B cell (primary cell): ENCODE results near the gene SLC7A11. TPM values are rescaled to one million over a fixed set of nuclear protein-coding genes. Genes with fewer than 3 reads are reported as not detected.

Source experiments
- ATAC-seq: fragments of 200-7000 bp; cut with Tn5 transposase; one replicate; pipeline ENCODE4 v1.10.0; 2021; ENCODE audit warnings: low read depth, mild to moderate bottlenecking, moderate number of reproducible peaks, moderate library complexity
- CTCF ChIA-PET: fragments of 350-600 bp; sonication (Branson Sonifier 250); formaldehyde crosslinking; loops from one replicate; lab custom pipeline; 2021; ENCODE audit warnings: antibody characterized with exemption, inconsistent platforms; lab: Charles Lee
- POLR2A ChIA-PET: fragments of 350-600 bp; sonication (Branson Sonifier 250); formaldehyde crosslinking; loops from one replicate; lab custom pipeline; 2021; ENCODE audit warnings: antibody characterized with exemption; lab: Charles Lee
- DNase-seq: peaks from one replicate; pipeline ENCODE4 v3.0.0; 2013
- H2AFZ ChIP-seq: 2 replicates; pipeline ENCODE4 v1.6.1; 2012; ENCODE audit warnings: mild to moderate bottlenecking, low read depth, low read length; ENCODE audit not compliant: insufficient read depth, poor library complexity, severe bottlenecking
- H3K27ac ChIP-seq, 2 donors: 1 replicate in 1 of 2; 2 replicates in 1 of 2; pipeline ENCODE4 v1.5.1; 2012 to 2013; ENCODE audit warnings: low read length in 2 of 2, mild to moderate bottlenecking in 2 of 2, moderate library complexity in 1 of 2
- H3K27me3 ChIP-seq, 4 experiments: fragments of 200-600 bp in 1 of 4; sonication (generic) in 1 of 4; replicated peaks in 1 of 4; 1 replicate in 2 of 4; 2 replicates in 2 of 4; pipeline versions ENCODE4 v1.6.1 to v1.7.0; 2013 to 2016; ENCODE audit warnings: low read length in 3 of 4, mild to moderate bottlenecking in 2 of 4, mixed read lengths in 1 of 4, moderate library complexity in 1 of 4; ENCODE audit not compliant: insufficient read depth in 4 of 4, control insufficient read depth in 3 of 4; ENCODE audit errors: control extremely low read depth in 1 of 4
- H3K36me3 ChIP-seq, 2 experiments: replicated peaks in 1 of 2; 1 replicate in 1 of 2; 2 replicates in 1 of 2; pipeline versions ENCODE4 v1.6.1 to v1.7.1; 2013; ENCODE audit warnings: low read length in 1 of 2; ENCODE audit not compliant: insufficient read depth in 2 of 2, control insufficient read depth in 1 of 2; ENCODE audit errors: control extremely low read depth in 1 of 2, extremely low read depth in 1 of 2
- H3K4me1 ChIP-seq, 2 donors: fragments of 200-600 bp in 1 of 2; sonication (generic) in 1 of 2; 1 replicate in 1 of 2; 2 replicates in 1 of 2; pipeline versions ENCODE4 v1.5.1 to v1.6.1; 2013 to 2017; ENCODE audit warnings: low read length in 2 of 2; ENCODE audit not compliant: control insufficient read depth in 2 of 2, insufficient read depth in 2 of 2
- H3K4me2 ChIP-seq: replicated peaks from 2 replicates; pipeline ENCODE3; 2012; ENCODE audit warnings: mild to moderate bottlenecking, low read depth, low read length; ENCODE audit not compliant: poor library complexity, severe bottlenecking
- H3K4me3 ChIP-seq, 5 experiments: fragments of 200-600 bp in 1 of 5; sonication (generic) in 1 of 5; 1 replicate in 3 of 5; 2 replicates in 2 of 5; pipeline versions ENCODE4 v1.5.1 to v1.7.0; 2011 to 2016; ENCODE audit warnings: low read length in 4 of 5, mild to moderate bottlenecking in 4 of 5, low read depth in 2 of 5, control low read depth in 1 of 5, moderate library complexity in 1 of 5; ENCODE audit not compliant: insufficient read depth in 1 of 5; ENCODE audit errors: control extremely low read depth in 1 of 5, extremely low read depth in 1 of 5
- H3K79me2 ChIP-seq: fragments of 200-600 bp; sonication (generic); one replicate; pipeline ENCODE4 v1.6.0; 2016; ENCODE audit warnings: low read length; ENCODE audit not compliant: control insufficient read depth, insufficient read depth
- H3K9ac ChIP-seq: fragments of 200-600 bp; sonication (generic); 2 replicates; pipeline ENCODE4 v1.6.1; 2017; ENCODE audit warnings: mild to moderate bottlenecking, low read length, moderate library complexity
- H3K9me3 ChIP-seq, 3 donors: one replicate each; pipeline versions ENCODE4 v1.6.1 to v1.7.1; 2013; ENCODE audit warnings: low read length in 2 of 3; ENCODE audit not compliant: control insufficient read depth in 2 of 3, insufficient read depth in 1 of 3; ENCODE audit errors: control extremely low read depth in 1 of 3
- H4K20me1 ChIP-seq: 2 replicates; pipeline ENCODE4 v1.6.0; 2012; ENCODE audit warnings: mild to moderate bottlenecking, low read length; ENCODE audit not compliant: insufficient read depth, control insufficient read depth, poor library complexity, severe bottlenecking
- H3K27ac Mint-ChIP-seq: one replicate; pipeline ENCODE4 v1.8.0; 2021; ENCODE audit warnings: mixed read lengths
- H3K27me3 Mint-ChIP-seq: one replicate; pipeline ENCODE4 v1.8.0; 2021; ENCODE audit warnings: mixed read lengths
- H3K4me1 Mint-ChIP-seq: one replicate; pipeline ENCODE4 v1.8.0; 2021; ENCODE audit warnings: mixed read lengths
- H3K4me3 Mint-ChIP-seq: one replicate; pipeline ENCODE4 v1.8.0; 2021; ENCODE audit warnings: mixed read lengths
- H3K9me3 Mint-ChIP-seq: one replicate; pipeline ENCODE4 v1.8.0; 2022; ENCODE audit warnings: mixed read lengths; ENCODE audit not compliant: insufficient read depth
- CTCF ChIP-seq: fragments of 200-600 bp; IDR thresholded peaks from one replicate; pipeline ENCODE4 v1.8.0; 2022; ENCODE audit warnings: antibody characterized with exemption, mild to moderate bottlenecking
- EZH2 ChIP-seq: IDR thresholded peaks from 2 replicates; pipeline ENCODE4 v1.6.1; 2012; ENCODE audit warnings: borderline replicate concordance, low read depth, mild to moderate bottlenecking, moderate library complexity, low read length; ENCODE audit not compliant: insufficient read depth, poor library complexity, severe bottlenecking
- WGBS: methylation state at CpG from one replicate; pipeline ENCODE4 v1.1.5; 2013; ENCODE audit warnings: missing lambda C conversion rate; ENCODE audit not compliant: insufficient coverage; 5-methylcytosine and 5-hydroxymethylcytosine counted together
- intact Hi-C: fragments of 100-400 bp; cut with micrococcal nuclease; formaldehyde crosslinking; loops from one replicate; pipeline ENCODE4 v1.10.0; 2022
- polyA plus RNA-seq: library from polyadenylated mRNA; depleted of rRNA; stranded (reverse); fragments of >200 nt; gene quantifications from 2 replicates; pipeline ENCODE4 v1.2.3, GENCODE V29; 2012
- total RNA-seq, 2 donors: library from RNA; stranded (reverse); fragments of 120-200 nt in 1 of 2; gene quantifications; 1 replicate in 1 of 2; 2 replicates in 1 of 2; pipeline versions ENCODE4 v1.2.3 to v1.2.4, GENCODE V29; 2013 to 2022

Gene SLC7A11
- total and polyA plus RNA-seq, 2 donors (not counting 1 experiment from before 2014, with no cell fraction given), result 0.01 to 0.22 TPM

GRCh38 chr4:138232364-138232763 lies 9.8 kb downstream of the SLC7A11 start:
- ChIA-PET POLR2A (no interaction called here), CTCF (no interaction called here)
- ATAC-seq (no peak), DNase-seq (no peak)
- Mint-ChIP-seq H3K27ac (no peak overlapping the region), H3K9me3 (no peaks in the 10 kb centered on the region), H3K4me1 (no peaks in the 10 kb centered on the region), H3K4me3 (no peak overlapping the region), H3K27me3 (no peaks in the 10 kb centered on the region)
- WGBS, result no CpG with 5 or more reads among the region's 1 CpG
- H3K4me1 ChIP-seq, result no peaks in the 10 kb centered on the region
- no peak overlapping the region for H3K27ac ChIP-seq
- H3K4me3 ChIP-seq, result no peak overlapping the region
- H3K27me3 ChIP-seq, result no peaks in the 10 kb centered on the region
- H3K79me2 ChIP-seq, result no peaks in the 10 kb centered on the region
- TF ChIP-seq EZH2 (no peak), CTCF (no peak)
- no peaks in the 10 kb centered on the region for H3K9me3 ChIP-seq
- no peak overlapping the region for H2AFZ ChIP-seq
- no peak overlapping the region for H3K4me2 ChIP-seq
- H4K20me1 ChIP-seq, result no peaks in the 10 kb centered on the region
- H3K36me3 ChIP-seq, result no peaks in the 10 kb centered on the region
- intact Hi-C loops, result no loop called here
- H3K9ac ChIP-seq, result no peak overlapping the region

GRCh38 chr4:138230048-138230447 lies 12.1 kb downstream of the SLC7A11 start:
- no peak overlapping the region for H3K4me2 ChIP-seq
- H4K20me1 ChIP-seq, result no peaks in the 10 kb centered on the region
- H3K9ac ChIP-seq, result no peak overlapping the region
- H3K4me3 ChIP-seq, result no peak overlapping the region
- ATAC-seq, result no peak
- CTCF ChIA-PET, result interaction anchor here (1.0 kb wide), 2 partner anchors 12 to 14 kb away, joined by 3 read pairs; partner anchors contain the start of gene SLC7A11
- no peaks in the 10 kb centered on the region for H3K79me2 ChIP-seq
- no CpG with 5 or more reads among the region's 3 CpGs for WGBS
- H3K4me1 Mint-ChIP-seq, result no peaks in the 10 kb centered on the region
- H3K27ac Mint-ChIP-seq, result no peak overlapping the region
- no peaks in the 10 kb centered on the region for H3K36me3 ChIP-seq
- no peaks in the 10 kb centered on the region for H3K27me3 ChIP-seq
- DNase-seq, result no peak
- H3K27ac ChIP-seq, result no peak overlapping the region
- no peak overlapping the region for H3K4me3 Mint-ChIP-seq
- no peaks in the 10 kb centered on the region for H3K4me1 ChIP-seq
- no peaks in the 10 kb centered on the region for H3K9me3 Mint-ChIP-seq
- POLR2A ChIA-PET, result no interaction called here
- intact Hi-C loops, result no loop called here
- H3K27me3 Mint-ChIP-seq, result peaks cover 5% of the 10 kb centered on the region
- no peaks in the 10 kb centered on the region for H3K9me3 ChIP-seq
- H2AFZ ChIP-seq, result no peak overlapping the region
- no peak for TF ChIP-seq CTCF
